ENCODE measurements around the gene CIT.

The CIT gene

DNA sequence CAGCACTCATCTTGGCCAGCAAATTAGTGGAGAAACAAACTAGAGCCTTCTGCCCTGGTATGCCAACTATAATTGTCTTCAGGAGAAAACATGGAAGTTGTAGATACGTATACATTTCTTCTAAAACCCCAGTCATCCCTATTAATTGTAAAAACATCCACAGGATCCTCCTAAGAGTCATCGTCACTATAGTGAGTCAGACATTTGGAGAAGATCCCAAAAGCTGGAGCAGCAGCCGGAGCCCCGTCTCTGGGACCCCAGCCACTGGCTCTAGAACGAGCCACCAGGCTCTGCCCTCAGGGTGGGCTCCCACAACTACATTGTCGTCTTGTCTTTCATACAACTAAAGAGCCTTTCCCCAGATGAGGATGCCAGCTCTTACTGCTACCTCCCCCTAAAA, 193.7 kb downstream of the CIT start:
- TF ChIP-seq, protein P1, sequence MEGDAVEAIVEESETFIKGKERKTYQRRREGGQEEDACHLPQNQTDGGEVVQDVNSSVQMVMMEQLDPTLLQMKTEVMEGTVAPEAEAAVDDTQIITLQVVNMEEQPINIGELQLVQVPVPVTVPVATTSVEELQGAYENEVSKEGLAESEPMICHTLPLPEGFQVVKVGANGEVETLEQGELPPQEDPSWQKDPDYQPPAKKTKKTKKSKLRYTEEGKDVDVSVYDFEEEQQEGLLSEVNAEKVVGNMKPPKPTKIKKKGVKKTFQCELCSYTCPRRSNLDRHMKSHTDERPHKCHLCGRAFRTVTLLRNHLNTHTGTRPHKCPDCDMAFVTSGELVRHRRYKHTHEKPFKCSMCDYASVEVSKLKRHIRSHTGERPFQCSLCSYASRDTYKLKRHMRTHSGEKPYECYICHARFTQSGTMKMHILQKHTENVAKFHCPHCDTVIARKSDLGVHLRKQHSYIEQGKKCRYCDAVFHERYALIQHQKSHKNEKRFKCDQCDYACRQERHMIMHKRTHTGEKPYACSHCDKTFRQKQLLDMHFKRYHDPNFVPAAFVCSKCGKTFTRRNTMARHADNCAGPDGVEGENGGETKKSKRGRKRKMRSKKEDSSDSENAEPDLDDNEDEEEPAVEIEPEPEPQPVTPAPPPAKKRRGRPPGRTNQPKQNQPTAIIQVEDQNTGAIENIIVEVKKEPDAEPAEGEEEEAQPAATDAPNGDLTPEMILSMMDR (IDR thresholded peaks at IDR 0.05; ENCODE audit: low read depth, low read length): no peak
- Histone ChIP-seq H3K4me3 (ENCODE audit: low read depth, low read length) (no peak overlapping the region), H3K9me3 (no peaks in the 10 kb centered on the region), H3K36me3 (peaks cover 48% of the 10 kb centered on the region), H3K4me1 (no peaks in the 10 kb centered on the region), H3K27me3 (no peaks in the 10 kb centered on the region)
- no peak for DNase-seq

DNA sequence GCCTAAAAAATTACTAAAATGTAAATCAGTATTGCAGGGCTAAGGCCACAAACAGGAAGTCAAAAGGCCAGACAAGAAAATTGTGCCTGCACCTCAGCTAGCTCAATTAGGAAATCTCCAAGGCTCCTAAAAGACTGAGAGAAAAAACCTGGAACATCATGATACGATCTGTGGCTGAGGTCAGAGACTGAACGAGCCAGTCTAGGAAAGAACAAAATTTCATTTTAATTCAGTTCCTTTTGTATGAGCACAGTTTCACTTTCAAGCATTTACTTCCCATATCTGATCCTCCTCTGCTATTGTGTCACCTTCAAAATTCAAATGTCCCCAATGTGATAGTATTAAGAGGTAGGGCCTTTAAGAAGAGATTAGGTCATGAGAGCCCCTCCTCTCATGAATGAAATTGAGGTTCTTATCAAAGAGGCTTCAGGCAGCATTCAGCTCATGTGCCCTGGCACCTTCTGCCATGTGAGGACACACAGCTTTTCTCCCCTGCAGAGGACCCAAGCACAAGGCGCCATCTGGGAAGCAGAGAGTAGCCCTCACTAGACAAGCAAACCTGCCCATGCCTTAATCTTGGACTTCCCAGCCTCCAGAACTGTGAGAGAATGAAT, 194.4 kb downstream of the CIT start:
- TF ChIP-seq, protein P1 (IDR thresholded peaks at IDR 0.05; ENCODE audit: low read depth, low read length): no peak
- Histone ChIP-seq H3K4me3 (ENCODE audit: low read depth, low read length) (no peak overlapping the region), H3K36me3 (peaks cover 48% of the 10 kb centered on the region), H3K4me1 (no peaks in the 10 kb centered on the region), H3K9me3 (no peaks in the 10 kb centered on the region), H3K27me3 (no peaks in the 10 kb centered on the region)
- DNase-seq: no peak

DNA sequence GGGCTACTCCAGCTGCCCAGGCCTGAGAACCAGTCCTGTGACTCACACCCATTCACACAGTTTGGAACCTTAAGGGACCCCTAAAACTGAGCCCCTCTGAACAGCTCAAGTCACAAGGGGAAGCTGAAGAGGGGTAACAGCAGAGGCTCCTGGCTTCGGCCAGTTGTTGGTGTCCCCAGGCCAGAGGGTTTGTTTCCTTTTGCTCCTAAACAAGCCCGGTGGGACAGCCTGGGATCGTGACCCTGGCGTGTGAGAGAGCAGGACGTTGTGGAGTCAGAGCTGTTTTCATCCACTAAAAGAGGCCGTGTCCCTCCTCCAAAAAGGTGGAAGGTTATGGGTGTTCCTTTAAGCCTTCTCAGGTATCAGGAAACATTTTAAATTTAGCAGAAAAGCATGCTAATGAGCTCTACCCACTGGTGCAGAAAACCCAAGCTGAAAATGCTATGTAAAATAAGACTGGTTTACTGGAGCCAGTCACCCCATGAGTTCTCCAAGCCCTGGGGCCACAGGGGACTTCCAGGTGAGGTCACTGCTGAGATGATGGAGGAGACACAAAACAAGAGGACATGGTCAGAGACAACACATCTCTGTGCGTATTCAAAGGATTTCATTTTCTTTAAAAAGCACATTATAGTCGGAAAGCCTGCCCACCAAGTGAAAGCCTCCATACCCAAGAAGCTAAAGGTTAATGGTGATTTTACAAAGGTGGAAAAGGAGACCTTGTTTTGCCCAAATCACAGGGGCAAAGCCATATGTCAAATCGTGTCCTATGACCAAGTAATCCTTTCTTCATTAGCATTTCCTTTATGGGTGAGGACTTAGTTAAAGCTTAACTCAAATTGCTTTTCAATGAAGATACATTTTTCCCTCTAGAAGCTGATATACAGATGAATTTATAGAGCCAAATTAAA, 195.1 kb downstream of the CIT start:
- no peak overlapping the region for H3K4me3 ChIP-seq (ENCODE audit: low read depth, low read length)
- no peaks in the 10 kb centered on the region for H3K27me3 ChIP-seq
- peaks cover 50% of the 10 kb centered on the region for H3K36me3 ChIP-seq
- no peaks in the 10 kb centered on the region for H3K9me3 ChIP-seq
- H3K4me1 ChIP-seq: no peaks in the 10 kb centered on the region
- TF ChIP-seq, protein P1 (IDR thresholded peaks at IDR 0.05; ENCODE audit: low read depth, low read length): no peak
- no peak for DNase-seq

DNA sequence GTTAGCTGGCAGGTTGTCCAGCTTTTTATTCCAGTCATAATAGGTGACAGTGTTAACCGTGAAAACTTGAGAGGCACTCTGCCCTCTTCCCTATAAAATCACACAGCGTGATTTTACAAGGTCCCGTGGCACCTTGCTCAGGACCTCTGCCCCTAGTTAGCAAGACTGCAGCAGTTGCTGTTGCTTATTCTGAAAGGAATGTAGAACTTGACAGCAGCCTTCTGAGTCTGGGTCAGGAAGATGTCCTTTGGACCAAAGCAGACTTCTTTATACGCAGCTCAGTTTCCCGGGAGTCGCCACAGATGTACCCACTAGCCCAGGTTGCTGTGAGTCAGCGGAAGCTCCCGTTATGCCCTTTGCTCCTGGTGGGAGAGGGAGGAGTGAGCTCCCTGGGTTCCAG, 196.0 kb downstream of the CIT start:
- TF ChIP-seq, protein P1 (IDR thresholded peaks at IDR 0.05; ENCODE audit: low read depth, low read length): no peak

DNA sequence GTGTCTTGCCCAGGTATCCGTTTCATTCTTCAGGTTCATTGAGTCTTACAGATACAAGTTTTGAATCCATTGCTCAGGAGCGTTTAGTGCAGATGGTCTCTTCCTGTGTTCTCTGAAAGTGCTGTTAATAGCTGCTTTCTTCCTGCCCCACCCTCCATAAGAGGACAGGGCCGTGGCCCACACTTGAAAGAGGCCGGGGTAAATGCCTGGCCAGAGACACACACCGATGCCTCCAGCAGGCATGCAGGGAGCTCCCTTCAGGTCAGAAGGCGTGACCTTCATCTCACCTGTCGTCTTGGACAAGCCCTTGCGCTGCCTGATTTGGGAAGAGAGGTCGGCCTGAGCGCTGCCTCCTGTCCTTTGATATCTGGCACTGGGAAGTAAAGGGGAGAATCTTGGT, 197.6 kb downstream of the CIT start:
- TF ChIP-seq, protein P1 (IDR thresholded peaks at IDR 0.05; ENCODE audit: low read depth, low read length): no peak
- H3K9me3 ChIP-seq: no peaks in the 10 kb centered on the region
- H3K36me3 ChIP-seq: peaks cover 61% of the 10 kb centered on the region
- H3K4me3 ChIP-seq (ENCODE audit: low read depth, low read length): no peak overlapping the region
- no peaks in the 10 kb centered on the region for H3K4me1 ChIP-seq
- H3K27me3 ChIP-seq: no peaks in the 10 kb centered on the region
- DNase-seq: no peak

More for the DNA sequence above, 196.0 kb downstream of the CIT start:
- no peaks in the 10 kb centered on the region for H3K9me3 ChIP-seq
- H3K27me3 ChIP-seq: no peaks in the 10 kb centered on the region
- H3K36me3 ChIP-seq: peaks cover 49% of the 10 kb centered on the region
- H3K4me1 ChIP-seq: no peaks in the 10 kb centered on the region
- no peak overlapping the region for H3K4me3 ChIP-seq (ENCODE audit: low read depth, low read length)
- no peak for DNase-seq

DNA sequence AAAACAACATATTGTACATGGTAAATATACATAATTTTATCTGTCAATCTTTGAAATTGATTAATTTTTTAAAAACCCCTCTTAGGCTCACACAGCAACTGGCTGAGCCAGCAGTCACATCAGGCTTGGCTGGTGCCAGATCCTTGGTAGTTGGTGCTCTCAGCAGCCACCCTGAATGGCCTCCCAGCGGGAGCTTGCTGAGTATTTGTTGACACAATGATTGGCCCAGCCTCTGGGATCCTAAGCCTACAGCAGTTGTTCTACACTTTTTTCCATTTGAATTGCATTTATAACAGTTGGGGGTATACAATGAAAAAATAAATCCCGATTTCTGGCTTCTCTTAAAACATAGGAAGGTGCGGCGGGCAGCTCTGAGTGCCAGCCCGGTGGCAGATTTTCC, 198.0 kb downstream of the CIT start:
- Histone ChIP-seq H3K4me1 (no peaks in the 10 kb centered on the region), H3K36me3 (peaks cover 65% of the 10 kb centered on the region), H3K27me3 (no peaks in the 10 kb centered on the region), H3K4me3 (ENCODE audit: low read depth, low read length) (no peak overlapping the region), H3K9me3 (no peaks in the 10 kb centered on the region)
- TF ChIP-seq, protein P1 (IDR thresholded peaks at IDR 0.05; ENCODE audit: low read depth, low read length): no peak
- no peak for DNase-seq
